T-cell (primary cell): Measurements from ENCODE around the gene TBX21. TPM values are rescaled to one million over a fixed set of nuclear protein-coding genes. Genes with fewer than 3 reads are reported as not detected.
A peak's percentile ranks its signal among the peaks of the same experiment; 100 is the strongest.

Experiments used
- ATAC-seq, 4 experiments: fragments of 200-7000 bp in 3 of 4; fragments of 150-1000 bp in 1 of 4; cut with Tn5 transposase; replicated peaks in 1 of 4; 1 replicate in 3 of 4; 2 replicates in 1 of 4; pipeline ENCODE4 v1.10.0; 2021; ENCODE audit warnings: moderate library complexity in 3 of 4, mild to moderate bottlenecking in 2 of 4, moderate number of reproducible peaks in 1 of 4
- CTCF ChIA-PET, 2 donors: fragments of 300-600 bp; sonication (Branson Sonifier 250); formaldehyde crosslinking; loops; one replicate each; lab custom pipeline; 2022; ENCODE audit warnings: antibody characterized with exemption in 2 of 2; lab: Charles Lee
- POLR2A ChIA-PET, 2 donors: fragments of 300-600 bp; sonication (Branson Sonifier 250); formaldehyde crosslinking; loops; one replicate each; lab custom pipeline; 2022; ENCODE audit warnings: antibody characterized with exemption in 2 of 2; lab: Charles Lee
- DNase-seq, 35 experiments: peaks; one replicate each; pipeline versions ENCODE4 v3.0.0 to v3.0.0-alpha.2; 2013 to 2023
- H3K27ac ChIP-seq: one replicate; pipeline ENCODE4 v1.5.1; 2013; ENCODE audit warnings: low read length
- H3K27me3 ChIP-seq, 2 experiments: replicated peaks in 1 of 2; 1 replicate in 1 of 2; 2 replicates in 1 of 2; pipeline versions ENCODE4 v1.6.1 to v1.7.0; 2013; ENCODE audit warnings: low read length in 1 of 2, mixed read lengths in 1 of 2; ENCODE audit not compliant: control insufficient read depth in 2 of 2, insufficient read depth in 2 of 2; ENCODE audit errors: extremely low read depth in 1 of 2
- H3K36me3 ChIP-seq, 2 donors: 1 replicate in 1 of 2; 2 replicates in 1 of 2; pipeline versions ENCODE4 v1.6.1 to v1.7.0; 2013; ENCODE audit warnings: low read length in 1 of 2; ENCODE audit not compliant: control insufficient read depth in 2 of 2, insufficient read depth in 1 of 2; ENCODE audit errors: extremely low read depth in 1 of 2
- H3K4me1 ChIP-seq, 2 experiments: 1 replicate in 1 of 2; 2 replicates in 1 of 2; pipeline versions ENCODE4 v1.6.1 to v1.7.0; 2013; ENCODE audit warnings: low read length in 2 of 2, mixed read lengths in 1 of 2; ENCODE audit not compliant: insufficient read depth in 2 of 2, control insufficient read depth in 1 of 2; ENCODE audit errors: extremely low read depth in 1 of 2
- H3K4me3 ChIP-seq, 2 donors: 1 replicate in 1 of 2; 2 replicates in 1 of 2; pipeline versions ENCODE4 v1.5.1 to v1.7.0; 2013; ENCODE audit warnings: mild to moderate bottlenecking in 2 of 2, low read length in 1 of 2, moderate library complexity in 1 of 2; ENCODE audit not compliant: control insufficient read depth in 1 of 2; ENCODE audit errors: extremely low read depth in 1 of 2
- H3K9me3 ChIP-seq: 2 replicates; pipeline ENCODE4 v1.7.0; 2013
- H3K27ac Mint-ChIP-seq, 2 donors: one replicate each; pipeline ENCODE4 v1.8.0; 2020 to 2021; ENCODE audit warnings: mild to moderate bottlenecking in 2 of 2, mixed read lengths in 2 of 2
- H3K27me3 Mint-ChIP-seq, 2 donors: one replicate each; pipeline ENCODE4 v1.8.0; 2021 to 2022; ENCODE audit warnings: mixed read lengths in 2 of 2
- H3K36me3 Mint-ChIP-seq: one replicate; pipeline ENCODE4 v1.8.0; 2021; ENCODE audit warnings: mixed read lengths
- H3K4me1 Mint-ChIP-seq, 3 donors: one replicate each; pipeline ENCODE4 v1.8.0; 2020 to 2022; ENCODE audit warnings: mixed read lengths in 3 of 3, mild to moderate bottlenecking in 1 of 3
- H3K4me3 Mint-ChIP-seq, 3 donors: one replicate each; pipeline ENCODE4 v1.8.0; 2020 to 2022; ENCODE audit warnings: mild to moderate bottlenecking in 3 of 3, mixed read lengths in 3 of 3, moderate library complexity in 3 of 3
- H3K9me3 Mint-ChIP-seq, 3 donors: one replicate each; pipeline ENCODE4 v1.8.0; 2020 to 2022; ENCODE audit warnings: mixed read lengths in 3 of 3
- WGBS: methylation state at CpG from one replicate; pipeline ENCODE4 v1.1.5; 2013; ENCODE audit warnings: missing lambda C conversion rate; ENCODE audit not compliant: insufficient coverage; 5-methylcytosine and 5-hydroxymethylcytosine counted together
- total RNA-seq, 35 experiments: library from RNA in 6 of 35; stranded (reverse) in 6 of 35; fragments of 120-200 nt in 1 of 35; gene quantifications; one replicate each; pipeline versions ENCODE4 v1.2.1 to v1.2.4 and lab custom pipeline; 2013 to 2026

Gene TBX21
- total RNA-seq, 5 donors from 2014 or later (not counting 1 experiment from before 2014, with no cell fraction given) = 7.9 to 37.3 (median 20.8) TPM

- Mint-ChIP-seq H3K9me3 (no peaks in the 10 kb centered on the region), H3K27me3 (no peaks in the 10 kb centered on the region), H3K4me3 (no peak overlapping the region), H3K27ac (peak overlapping the region; percentile 61 to 72), H3K36me3 (peaks cover under 1% of the 10 kb centered on the region), H3K4me1 (peaks cover 43 to 91% (median 70%) of the 10 kb centered on the region in 3 donors)
- H3K9me3 ChIP-seq = no peaks in the 10 kb centered on the region
- 83% methylated on average over 1 of the region's 10 CpGs for WGBS
- peak overlapping the region; percentile 50 for H3K27ac ChIP-seq
- H3K4me3 ChIP-seq = no peak overlapping the region
- peaks cover 9 to 100% of the 10 kb centered on the region in 2 experiments for H3K4me1 ChIP-seq
- ATAC-seq (no peak), DNase-seq (no peak)
- peaks cover 0 to 2% of the 10 kb centered on the region in 2 donors for H3K36me3 ChIP-seq
- CTCF ChIA-PET = interaction anchor here in 1 of 2 donors (1.1 kb wide), 1 partner anchor 17 kb away, joined by 3 read pairs; the partner anchor contains the start of gene TBX21
- H3K27me3 ChIP-seq = peaks cover 0 to 9% of the 10 kb centered on the region in 2 experiments
- POLR2A ChIA-PET = no interaction called here
These were observed 17.2 kb upstream of the TBX21 start for GRCh38 chr17:47715669-47716325.

- Histone ChIP-seq H3K4me1 (peaks cover 12 to 100% of the 10 kb centered on the region in 2 experiments), H3K27ac (peak overlapping the region; percentile 50), H3K27me3 (peaks cover 0 to 10% of the 10 kb centered on the region in 2 experiments), H3K36me3 (no peaks in the 10 kb centered on the region), H3K9me3 (no peaks in the 10 kb centered on the region), H3K4me3 (no peak overlapping the region)
- ATAC-seq (no peak), DNase-seq (no peak)
- H3K4me1 Mint-ChIP-seq = peaks cover 48 to 96% (median 75%) of the 10 kb centered on the region in 3 donors
- 94% methylated on average over 3 of the region's 3 CpGs for WGBS
- no peaks in the 10 kb centered on the region for H3K9me3 Mint-ChIP-seq
- no peaks in the 10 kb centered on the region for H3K36me3 Mint-ChIP-seq
- ChIA-PET CTCF (interaction anchor here in 1 of 2 donors (1.1 kb wide), 1 partner anchor 17 kb away, joined by 3 read pairs; the partner anchor contains the start of gene TBX21), POLR2A (no interaction called here)
- no peak overlapping the region for H3K4me3 Mint-ChIP-seq
- peak overlapping the region; percentile 41 to 72 for H3K27ac Mint-ChIP-seq
- no peaks in the 10 kb centered on the region for H3K27me3 Mint-ChIP-seq
These were observed 16.7 kb upstream of the TBX21 start for GRCh38 chr17:47716375-47716774.

GRCh38 chr17:47717261-47717697 lies 15.8 kb upstream of the TBX21 start:
- H3K27ac ChIP-seq = no peak overlapping the region
- POLR2A ChIA-PET = no interaction called here
- peaks cover 0 to 18% of the 10 kb centered on the region in 2 experiments for H3K27me3 ChIP-seq
- no peaks in the 10 kb centered on the region for H3K9me3 ChIP-seq
- Mint-ChIP-seq H3K27ac (peak overlapping the region in 1 of 2 donors; percentile 83), H3K4me3 (no peak overlapping the region), H3K36me3 (no peaks in the 10 kb centered on the region), H3K9me3 (no peaks in the 10 kb centered on the region), H3K4me1 (peaks cover 54 to 96% (median 79%) of the 10 kb centered on the region in 3 donors), H3K27me3 (peaks cover 0 to 2% of the 10 kb centered on the region in 2 donors)
- DNase-seq (peak in 1 of 35 experiments; percentile 57), ATAC-seq (peak in 1 of 4 experiments; percentile 34)
- no peaks in the 10 kb centered on the region for H3K36me3 ChIP-seq
- no CpG with 5 or more reads among the region's 2 CpGs for WGBS
- peaks cover 11 to 100% of the 10 kb centered on the region in 2 experiments for H3K4me1 ChIP-seq
- H3K4me3 ChIP-seq = no peak overlapping the region
- CTCF ChIA-PET = interaction anchor here in 1 of 2 donors (2.1 kb wide), 1 partner anchor 16 kb away, joined by 6 read pairs; no protein-coding TSS in a partner anchor

DNA sequence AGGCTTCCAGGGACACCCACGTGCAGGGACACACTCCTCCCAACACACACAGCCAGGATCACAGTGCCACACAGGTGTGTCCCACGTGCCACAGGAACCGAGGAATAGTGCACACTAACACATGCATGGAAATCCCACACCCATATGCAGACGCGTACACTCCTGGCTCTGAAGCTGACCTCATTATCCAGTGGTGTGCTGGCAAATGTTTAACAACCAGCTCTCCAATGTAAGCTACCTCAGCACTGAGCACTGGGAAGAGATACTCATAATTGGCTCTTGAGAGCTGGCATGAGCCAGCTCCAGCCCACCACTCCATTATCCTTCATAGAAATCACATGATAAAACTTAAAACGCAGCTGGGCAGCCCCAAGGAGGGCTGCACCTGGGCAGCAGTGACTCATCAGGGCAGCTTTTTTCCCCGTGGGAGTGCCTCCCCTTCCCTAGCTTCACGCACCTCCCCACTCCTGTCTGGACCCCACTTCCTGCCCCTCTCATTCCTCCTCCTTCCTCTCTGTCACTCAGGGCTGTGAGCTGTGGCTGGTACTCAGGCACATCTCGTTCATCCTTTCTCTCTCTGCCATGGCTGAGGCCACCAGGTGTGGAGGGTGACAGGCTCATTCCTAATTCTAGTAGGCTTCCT lies 14.9 kb upstream of the TBX21 start:
- Mint-ChIP-seq H3K36me3 (no peaks in the 10 kb centered on the region), H3K4me3 (peak overlapping the region in 1 of 3 donors; percentile 8), H3K9me3 (no peaks in the 10 kb centered on the region), H3K4me1 (peaks cover 54 to 89% (median 76%) of the 10 kb centered on the region in 3 donors), H3K27me3 (peaks cover 0 to 2% of the 10 kb centered on the region in 2 donors), H3K27ac (peak overlapping the region; percentile 79 to 83)
- POLR2A ChIA-PET = interaction anchor here (0.7 to 0.8 kb wide), 2 partner anchors 17 to 904 kb away, joined by 3 to 4 read pairs; no protein-coding TSS in a partner anchor
- H3K9me3 ChIP-seq = no peaks in the 10 kb centered on the region
- ATAC-seq (peak in 1 of 4 experiments; percentile 35), DNase-seq (peak in 1 of 35 experiments; percentile 39)
- H3K27ac ChIP-seq = peak overlapping the region; percentile 45
- peak overlapping the region in 1 of 2 donors; percentile 13 for H3K4me3 ChIP-seq
- H3K27me3 ChIP-seq = peaks cover 0 to 12% of the 10 kb centered on the region in 2 experiments
- H3K4me1 ChIP-seq = peaks cover 11 to 95% of the 10 kb centered on the region in 2 experiments
- 35% methylated on average over 8 of the region's 9 CpGs for WGBS
- no peaks in the 10 kb centered on the region for H3K36me3 ChIP-seq
- CTCF ChIA-PET = interaction anchor here in 1 of 2 donors (0.5 to 2.1 kb wide), 4 partner anchors 15 to 65 kb away, joined by 3 to 6 read pairs (median 5); partner anchors contain the start of gene TBX21

DNA sequence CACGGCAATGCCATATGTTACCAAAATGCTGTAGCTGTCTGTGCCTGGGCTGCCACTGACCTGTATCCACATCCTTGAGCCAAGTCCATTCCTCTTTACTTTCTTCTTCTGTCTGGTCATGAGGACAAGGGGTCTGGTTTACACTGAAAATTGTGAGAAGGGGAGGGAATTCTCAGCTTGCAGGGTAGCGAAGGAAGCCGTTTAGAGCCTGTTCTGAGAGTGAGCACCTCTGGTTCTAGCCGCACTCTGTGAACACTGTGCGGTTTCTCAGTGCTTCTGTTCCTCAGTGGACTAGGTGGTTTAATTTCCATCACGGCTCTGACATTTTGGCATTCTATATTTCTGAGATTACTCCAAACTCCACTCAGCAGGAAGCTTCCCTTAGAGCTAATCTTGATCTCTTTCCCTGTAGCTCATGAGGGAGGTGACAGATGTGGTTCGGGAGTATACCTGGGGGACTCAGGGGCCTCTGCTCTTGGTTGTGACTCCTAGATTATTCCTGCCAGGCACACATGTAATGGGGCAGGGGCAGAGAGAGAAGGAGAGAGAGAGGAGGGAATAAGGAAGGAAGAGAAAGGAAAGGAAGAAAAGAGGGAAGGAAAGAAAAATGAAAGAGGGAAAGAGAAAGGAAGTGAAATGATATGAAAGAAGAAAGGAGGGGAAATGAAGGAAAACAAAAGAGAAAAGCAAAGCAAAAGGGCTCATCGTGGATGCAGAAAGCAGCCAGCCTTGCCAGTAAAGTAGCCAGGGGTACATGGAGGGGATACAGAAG lies 14.2 kb upstream of the TBX21 start:
- peak in 1 of 4 experiments; percentile 27 for ATAC-seq
- H3K9me3 Mint-ChIP-seq = no peaks in the 10 kb centered on the region
- peak overlapping the region; percentile 79 to 83 for H3K27ac Mint-ChIP-seq
- Histone ChIP-seq H3K9me3 (no peaks in the 10 kb centered on the region), H3K36me3 (no peaks in the 10 kb centered on the region), H3K4me3 (peak overlapping the region in 1 of 2 donors; percentile 13), H3K4me1 (peaks cover 11 to 87% of the 10 kb centered on the region in 2 experiments), H3K27me3 (peaks cover 0 to 12% of the 10 kb centered on the region in 2 experiments), H3K27ac (peak overlapping the region; percentile 45)
- WGBS = 32% methylated on average over 6 of the region's 8 CpGs
- POLR2A ChIA-PET = interaction anchor here (0.7 to 0.8 kb wide), 2 partner anchors 18 to 904 kb away, joined by 3 to 4 read pairs; no protein-coding TSS in a partner anchor
- peaks cover 54 to 82% (median 75%) of the 10 kb centered on the region in 3 donors for H3K4me1 Mint-ChIP-seq
- H3K4me3 Mint-ChIP-seq = peak overlapping the region; percentile 8 to 35 (median 26)
- H3K36me3 Mint-ChIP-seq = no peaks in the 10 kb centered on the region
- no peak for DNase-seq
- CTCF ChIA-PET = interaction anchor here in 1 of 2 donors (0.5 to 2.1 kb wide), 5 partner anchors 14 to 252 kb away, joined by 3 to 6 read pairs (median 5); partner anchors contain the start of gene TBX21
- H3K27me3 Mint-ChIP-seq = peaks cover 0 to 2% of the 10 kb centered on the region in 2 donors
